ENCODE data around the gene FPR1.

DNA sequence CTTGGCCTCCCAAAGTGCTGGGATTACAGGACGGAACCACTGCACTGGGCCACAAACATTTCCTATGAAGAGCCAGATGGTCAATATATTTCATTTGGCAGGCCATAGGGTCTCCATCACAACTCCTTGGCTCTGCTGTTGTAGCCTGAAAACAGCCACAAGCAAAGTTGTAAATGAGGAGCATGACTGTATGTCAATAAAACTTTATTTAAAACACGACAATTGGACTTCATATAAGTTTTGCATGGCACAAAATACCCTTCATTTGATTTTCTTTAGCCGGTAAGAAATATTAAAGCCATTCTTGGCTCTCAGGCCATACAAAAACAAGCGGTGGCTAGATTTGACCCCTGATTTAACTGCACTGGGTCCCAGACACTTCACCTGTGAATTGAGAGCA is 3.1 kb upstream of the FPR1 start:
- no peak for TF ChIP-seq POLR2AphosphoS5 (IDR thresholded peaks at IDR 0.05; ENCODE audit: insufficient read depth in 1 of 2, low read depth in 1 of 2)
- TF ChIP-seq, protein P1, sequence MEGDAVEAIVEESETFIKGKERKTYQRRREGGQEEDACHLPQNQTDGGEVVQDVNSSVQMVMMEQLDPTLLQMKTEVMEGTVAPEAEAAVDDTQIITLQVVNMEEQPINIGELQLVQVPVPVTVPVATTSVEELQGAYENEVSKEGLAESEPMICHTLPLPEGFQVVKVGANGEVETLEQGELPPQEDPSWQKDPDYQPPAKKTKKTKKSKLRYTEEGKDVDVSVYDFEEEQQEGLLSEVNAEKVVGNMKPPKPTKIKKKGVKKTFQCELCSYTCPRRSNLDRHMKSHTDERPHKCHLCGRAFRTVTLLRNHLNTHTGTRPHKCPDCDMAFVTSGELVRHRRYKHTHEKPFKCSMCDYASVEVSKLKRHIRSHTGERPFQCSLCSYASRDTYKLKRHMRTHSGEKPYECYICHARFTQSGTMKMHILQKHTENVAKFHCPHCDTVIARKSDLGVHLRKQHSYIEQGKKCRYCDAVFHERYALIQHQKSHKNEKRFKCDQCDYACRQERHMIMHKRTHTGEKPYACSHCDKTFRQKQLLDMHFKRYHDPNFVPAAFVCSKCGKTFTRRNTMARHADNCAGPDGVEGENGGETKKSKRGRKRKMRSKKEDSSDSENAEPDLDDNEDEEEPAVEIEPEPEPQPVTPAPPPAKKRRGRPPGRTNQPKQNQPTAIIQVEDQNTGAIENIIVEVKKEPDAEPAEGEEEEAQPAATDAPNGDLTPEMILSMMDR (IDR thresholded peaks at IDR 0.05): no peak
- TF ChIP-seq POLR2A (IDR thresholded peaks at IDR 0.05): no peak

Data from vagina (tissue), 2 donors.